HG02885 (cell line): ENCODE data around the gene ABL1.
A peak's percentile ranks its signal among the peaks of the same experiment; 100 is the strongest.

ENCODE experiments used
- ATAC-seq: cut with Tn5 transposase; IDR thresholded peaks from one replicate; pipeline ENCODE4 v1.9.1; 2021; ENCODE audit warnings: mild to moderate bottlenecking; ENCODE audit not compliant: unreplicated experiment, poor library complexity

ABL1 gene

GRCh38 chr9:130824643-130825350 lies 10.3 kb upstream of the ABL1 start:
- no peak for ATAC-seq

GRCh38 chr9:130825351-130825651 lies 9.8 kb upstream of the ABL1 start:
- no peak for ATAC-seq

DNA sequence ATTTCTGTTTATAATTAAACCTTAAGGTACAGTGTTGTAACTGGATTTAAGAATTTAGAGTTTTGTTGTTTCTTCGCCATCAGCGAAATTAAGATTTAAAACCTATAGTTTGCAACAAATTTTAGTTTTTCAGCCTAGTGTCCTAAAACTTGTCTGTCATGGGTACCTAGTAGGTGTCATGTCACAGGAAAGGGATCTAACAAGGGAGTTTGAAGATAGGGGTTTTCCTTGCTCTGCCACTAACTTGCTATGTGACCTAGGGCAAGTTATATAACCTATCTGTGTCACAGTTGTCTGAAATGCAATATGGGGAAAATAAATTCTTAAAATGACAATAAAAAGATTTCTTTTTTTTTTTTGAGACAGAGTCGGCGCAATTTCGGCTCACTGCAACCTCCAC lies 9.2 kb upstream of the ABL1 start:
- ATAC-seq, result no peak

DNA sequence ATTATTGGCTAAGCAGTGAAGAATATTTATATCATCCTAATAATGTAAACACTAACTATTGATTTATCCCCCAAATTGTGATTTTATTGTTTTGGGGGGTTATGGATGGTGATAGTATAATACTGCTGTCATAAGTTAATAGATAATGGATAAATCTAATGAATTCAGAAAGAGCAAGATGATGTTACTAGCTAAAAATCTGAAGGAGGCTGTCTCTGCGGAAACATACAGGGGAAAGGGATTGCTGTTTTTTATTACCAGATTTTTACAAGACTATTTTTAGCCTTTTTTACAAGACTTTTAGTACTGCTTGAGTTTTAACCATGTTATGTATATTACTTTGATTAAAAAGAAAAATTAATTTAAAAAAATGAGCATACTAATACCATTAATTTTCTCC lies 5.3 kb upstream of the ABL1 start:
- ATAC-seq, result no peak

GRCh38 chr9:130830231-130830760 lies 4.8 kb upstream of the ABL1 start:
- no peak for ATAC-seq

DNA sequence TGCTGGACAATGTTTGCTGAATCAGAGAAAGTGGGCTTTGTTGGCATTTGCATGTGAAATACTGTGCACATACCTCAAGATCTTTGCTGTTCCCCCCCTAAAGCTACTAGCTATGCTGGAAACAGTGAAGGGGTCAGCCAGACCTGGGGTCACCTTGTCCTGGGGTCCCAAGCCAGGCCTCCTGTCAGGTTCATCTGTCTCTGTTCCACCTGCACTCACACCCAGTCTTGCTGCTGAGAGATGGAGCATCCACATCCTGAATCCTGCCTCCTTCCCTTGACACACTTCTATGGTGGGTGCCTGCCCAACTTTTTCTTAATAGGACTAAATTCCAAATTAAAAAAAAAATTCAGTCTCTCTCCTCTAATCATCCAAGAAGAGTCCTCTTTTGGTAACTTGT lies 4.0 kb upstream of the ABL1 start:
- no peak for ATAC-seq

DNA sequence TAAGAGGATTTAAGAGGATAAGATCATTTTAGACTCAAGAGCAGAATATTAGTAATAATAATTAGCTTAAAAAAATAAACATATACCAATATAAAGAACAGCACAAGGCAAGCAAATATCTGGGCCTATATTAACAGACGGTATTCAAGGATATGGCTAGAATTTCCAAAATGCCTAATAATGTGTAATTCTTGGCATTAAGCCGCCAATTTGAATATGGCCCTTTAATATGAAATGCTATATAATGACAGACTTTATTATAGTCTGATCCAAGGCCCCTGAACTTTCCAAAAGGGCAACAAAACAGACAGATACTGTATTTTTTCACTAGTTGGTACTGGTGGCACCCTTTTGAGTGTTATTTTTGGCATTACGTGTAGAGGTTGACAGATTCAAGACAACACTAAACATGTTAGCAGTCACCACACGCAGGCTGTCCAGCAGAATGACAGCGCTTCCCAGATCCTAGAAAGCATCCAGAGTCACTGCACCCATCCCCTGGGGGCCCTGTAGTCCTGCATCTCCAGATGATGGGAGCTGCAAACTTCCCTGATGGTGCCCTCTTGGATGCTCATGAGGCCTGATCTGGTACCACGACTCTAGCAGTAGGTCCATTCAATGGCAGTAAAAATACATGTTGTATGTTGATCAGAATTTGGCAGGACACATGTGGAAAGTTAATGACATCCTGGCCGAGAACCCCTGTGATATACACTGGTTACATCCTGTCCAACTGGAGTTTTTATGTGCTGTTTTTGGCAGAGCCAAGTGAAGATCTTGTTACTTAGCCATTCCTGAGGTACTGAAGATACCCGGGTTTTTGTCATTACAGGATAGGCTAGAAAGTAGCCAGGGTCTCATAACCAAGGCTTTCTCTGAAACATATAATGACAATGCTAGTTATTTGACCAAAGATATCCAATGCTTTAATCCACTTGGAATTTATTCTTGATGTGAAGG lies 1.7 kb upstream of the ABL1 start:
- ATAC-seq, result no peak

- peak; percentile 52 for ATAC-seq
Observed at GRCh38 chr9:130835441-130836298, 616 bp downstream of the ABL1 start.

- ATAC-seq, result no peak
Observed at GRCh38 chr9:130837002-130837511, 2.0 kb downstream of the ABL1 start.

DNA sequence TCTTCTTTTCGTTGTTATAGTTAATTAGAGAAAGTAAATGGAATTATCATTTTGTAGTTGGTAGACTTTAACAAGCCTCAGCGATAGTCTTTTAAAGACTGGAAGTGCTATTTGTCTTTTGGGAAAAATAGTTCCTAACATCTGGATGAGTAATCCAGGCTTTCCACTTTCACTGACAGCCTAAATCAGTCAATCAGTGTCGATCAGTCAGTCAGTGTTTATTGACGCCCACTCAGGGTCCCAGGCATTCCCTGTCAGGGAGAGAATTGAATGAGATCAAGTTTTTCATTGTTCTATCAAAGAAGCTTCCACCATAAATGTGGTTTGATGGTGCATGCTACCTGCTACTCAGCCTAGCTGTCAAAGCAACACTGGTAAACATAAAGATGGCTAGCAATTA lies 2.6 kb downstream of the ABL1 start:
- no peak for ATAC-seq

DNA sequence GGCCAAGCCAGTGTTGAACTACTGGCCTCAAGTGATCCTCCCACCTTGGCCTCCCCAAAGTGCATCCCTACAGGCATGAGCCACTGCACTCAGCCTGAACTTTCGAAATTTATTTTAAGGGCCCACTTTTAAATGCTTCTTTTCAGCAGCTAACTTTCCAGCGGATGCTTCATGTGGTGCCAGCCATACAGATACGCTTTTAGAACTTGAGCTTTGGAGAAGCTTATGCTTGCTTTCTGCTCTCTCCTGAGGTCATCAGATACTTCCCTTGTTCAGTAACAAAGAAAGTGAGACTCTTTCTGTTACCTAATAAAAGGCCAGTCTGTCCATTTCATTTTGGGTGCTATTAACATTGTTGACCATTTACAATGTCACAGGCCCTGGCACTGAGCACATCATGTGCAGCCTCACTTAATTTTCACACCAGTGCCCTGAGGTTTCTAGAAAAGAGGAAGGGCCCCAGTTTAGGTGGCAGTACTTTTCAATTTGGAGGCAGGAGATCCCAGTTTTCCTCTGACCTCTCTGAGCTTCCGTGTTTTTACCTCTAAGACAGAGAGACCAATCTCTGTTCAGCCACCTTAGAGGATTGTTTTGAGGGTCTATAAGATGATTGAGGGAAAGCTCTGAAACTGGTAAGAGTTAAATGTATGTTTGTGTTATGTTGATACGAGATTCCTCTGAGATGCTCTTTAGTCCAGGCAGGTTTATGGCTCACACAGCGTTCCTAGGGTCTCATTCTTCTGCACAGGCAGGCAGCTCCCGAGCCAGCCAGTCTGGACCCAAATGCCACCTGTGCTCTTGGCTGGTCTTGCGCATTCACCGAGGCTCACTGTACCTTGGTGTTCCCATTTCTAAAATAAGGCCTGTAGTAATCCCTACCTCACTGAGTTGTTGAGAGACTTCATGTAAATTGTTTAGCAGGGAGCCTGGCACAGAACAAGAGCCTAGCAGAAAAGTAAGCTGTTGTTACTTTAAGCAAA lies 4.4 kb downstream of the ABL1 start:
- no peak for ATAC-seq

GRCh38 chr9:130842545-130842944 lies 7.5 kb downstream of the ABL1 start:
- ATAC-seq, result no peak

- ATAC-seq, result no peak
Observed at GRCh38 chr9:130843049-130843908, 8.2 kb downstream of the ABL1 start.

GRCh38 chr9:130844044-130844451 lies 9.0 kb downstream of the ABL1 start:
- no peak for ATAC-seq

GRCh38 chr9:130845254-130845653 lies 10.2 kb downstream of the ABL1 start:
- ATAC-seq, result no peak

DNA sequence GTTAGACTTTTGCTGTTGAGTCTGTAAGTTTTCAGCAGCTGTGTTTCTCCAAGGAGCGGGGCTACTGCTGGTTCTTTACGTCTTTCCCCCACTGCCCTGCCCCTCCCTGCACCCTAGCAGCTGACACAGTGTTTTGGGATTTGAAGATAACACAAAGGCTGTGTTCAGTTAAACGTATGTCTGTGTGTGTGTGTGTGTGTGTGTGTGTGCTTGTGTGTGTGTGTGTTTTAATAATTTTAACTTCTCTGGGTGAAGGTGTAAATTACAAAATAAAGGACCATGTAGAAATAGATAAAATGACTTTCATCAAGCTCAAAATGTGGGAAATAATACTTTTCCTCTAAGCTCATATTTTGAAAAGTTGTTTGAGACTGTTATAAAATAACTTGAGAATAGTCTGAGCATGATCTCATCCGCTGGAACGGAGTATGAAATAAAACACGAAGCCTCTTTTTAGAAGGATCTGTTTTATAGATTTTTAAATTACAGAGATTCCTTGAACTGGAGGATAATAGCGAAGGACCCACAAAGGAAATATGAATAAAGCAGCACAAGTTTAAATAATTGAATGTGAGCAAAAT lies 10.9 kb downstream of the ABL1 start:
- ATAC-seq, result no peak

GRCh38 chr9:130846487-130847305 lies 11.6 kb downstream of the ABL1 start:
- no peak for ATAC-seq
